K562 (cell line): Measurements from ENCODE around the gene AGFG2.

Experiments used
- NR2C2 ChIP-seq, 2 experiments: fragments of 200-800 bp in 1 of 2; sonication (Bioruptor generic) in 1 of 2; sonication (generic) in 1 of 2; formaldehyde crosslinking in 1 of 2; IDR thresholded peaks; 2 replicates each; pipeline versions ENCODE4 v1.6.1 to v1.8.0; 2016 to 2022; ENCODE audit warnings: mild to moderate bottlenecking in 1 of 2, missing compliant biosample characterization in 1 of 2, missing genetic modification characterization in 1 of 2, missing genetic modification reagents in 1 of 2
- POLR2AphosphoS5 ChIP-seq: IDR thresholded peaks from 2 replicates; pipeline ENCODE4 v1.6.1; 2011; ENCODE audit warnings: mild to moderate bottlenecking, low read depth, low read length, moderate library complexity; ENCODE audit not compliant: control insufficient read depth, insufficient read depth
- ZNF274 ChIP-seq: IDR thresholded peaks from 2 replicates; pipeline ENCODE4 v1.6.1; 2011; ENCODE audit warnings: low read depth, mild to moderate bottlenecking, low read length, moderate library complexity, borderline replicate concordance
- ZNF445 ChIP-seq: fragments of 250-450 bp; sonication (Bioruptor Pico); IDR thresholded peaks from 2 replicates; pipeline ENCODE4 v1.4.0; 2020; ENCODE audit warnings: low read depth, mild to moderate bottlenecking, moderate library complexity
- TF ChIP-seq, protein P1 (sequence below): fragments of 250-450 bp; sonication (Bioruptor Pico); IDR thresholded peaks from 2 replicates; pipeline ENCODE4 v1.6.1; 2021; ENCODE audit warnings: mild to moderate bottlenecking

DNA sequence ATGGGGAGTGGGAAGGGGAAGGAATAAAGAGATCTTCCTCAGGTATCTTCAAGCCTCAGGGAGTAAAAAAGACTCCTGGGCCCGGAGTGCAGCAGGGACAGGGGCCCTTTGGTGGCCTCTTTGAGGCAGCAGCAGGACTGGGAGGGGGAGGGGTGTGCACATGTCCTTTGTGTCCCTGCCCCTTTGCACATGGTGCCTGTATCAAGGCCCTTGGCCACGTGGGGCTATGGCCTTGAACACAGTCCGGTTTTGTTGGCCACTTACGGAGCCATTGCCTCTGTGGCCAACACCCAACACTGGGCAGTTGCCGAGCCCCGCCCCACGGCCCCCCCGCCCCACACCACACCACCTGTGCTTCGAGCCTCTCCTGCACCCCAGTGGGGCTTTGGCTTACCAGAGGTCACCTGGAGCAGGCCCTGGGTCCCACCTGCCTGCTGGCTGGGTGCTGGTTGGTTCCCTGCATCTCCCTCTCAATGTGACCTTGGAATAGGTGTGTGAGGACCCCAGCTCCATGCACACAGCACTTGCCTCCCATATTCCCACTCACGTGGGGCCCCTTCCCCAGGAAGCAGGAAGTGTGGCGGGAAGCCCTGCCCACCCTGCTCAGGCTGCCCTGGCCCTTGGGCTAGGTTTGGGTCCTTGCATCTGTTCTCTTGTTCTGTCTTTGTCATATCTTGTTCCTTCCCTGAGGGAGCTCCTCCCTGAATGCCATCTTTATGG lies 29.3 kb downstream of the AGFG2 start:
- TF ChIP-seq ZNF274 (no peak), NR2C2 (CRISPR knock-in tag; IDR thresholded peaks at IDR 0.05) (no peak), NR2C2 (tag; IDR thresholded peaks at IDR 0.05) (no peak), POLR2AphosphoS5 (no peak), ZNF445 (CRISPR knock-in tag) (no peak)
- TF ChIP-seq, protein P1, sequence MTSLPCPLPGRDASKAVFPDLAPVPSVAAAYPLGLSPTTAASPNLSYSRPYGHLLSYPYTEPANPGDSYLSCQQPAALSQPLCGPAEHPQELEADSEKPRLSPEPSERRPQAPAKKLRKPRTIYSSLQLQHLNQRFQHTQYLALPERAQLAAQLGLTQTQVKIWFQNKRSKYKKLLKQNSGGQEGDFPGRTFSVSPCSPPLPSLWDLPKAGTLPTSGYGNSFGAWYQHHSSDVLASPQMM (CRISPR knock-in tag) = no peak
